IMR-90 (cell line): ENCODE data around the gene RSL1D1. TPM values are rescaled to one million over a fixed set of nuclear protein-coding genes. Genes with fewer than 3 reads are reported as not detected.

Experiments used
- ATAC-seq: fragments of 200-7000 bp; cut with Tn5 transposase; 2 replicates; pipeline ENCODE4 v1.9.1; 2020; ENCODE audit warnings: low read depth, mild to moderate bottlenecking, moderate library complexity
- BruUV-seq: library from RNA; stranded (reverse); fragments of 400-500 nt; replicated peaks from 2 replicates; lab custom pipeline; 2021; lab: Mats Ljungman, UMichigan
- CTCF ChIA-PET: fragments of 300-600 bp; formaldehyde crosslinking; extraction: SDS; loops from one replicate; lab custom pipeline; 2021; ENCODE audit warnings: antibody characterized with exemption; lab: Yijun Ruan, JAX
- POLR2A ChIA-PET: fragments of 300-600 bp; sonication (Branson Sonifier 250); formaldehyde crosslinking; loops from one replicate; lab custom pipeline; 2022; ENCODE audit warnings: antibody characterized with exemption; ENCODE audit not compliant: unreplicated experiment; lab: Charles Lee
- DNase-seq: peaks from one replicate; pipeline ENCODE4 v3.0.0; 2013
- H2AFZ ChIP-seq: replicated peaks from 2 replicates; pipeline ENCODE3; 2013; ENCODE audit warnings: low read length, mild to moderate bottlenecking; ENCODE audit not compliant: poor library complexity
- H2AK5ac ChIP-seq: 2 replicates; pipeline ENCODE4 v1.6.1; 2013; ENCODE audit warnings: low read depth, low read length, inconsistent platforms
- H2AK9ac ChIP-seq: replicated peaks from 2 replicates; pipeline ENCODE3; 2013; ENCODE audit warnings: mild to moderate bottlenecking, low read depth, low read length, moderate library complexity; ENCODE audit not compliant: poor library complexity
- H2BK120ac ChIP-seq: 2 replicates; pipeline ENCODE4 v1.6.1; 2013; ENCODE audit warnings: low read depth, low read length, inconsistent platforms
- H2BK15ac ChIP-seq: 3 replicates; pipeline ENCODE4 v1.6.1; 2013; ENCODE audit warnings: low read depth, low read length, inconsistent platforms
- H2BK20ac ChIP-seq: 2 replicates; pipeline ENCODE4 v1.6.1; 2013; ENCODE audit warnings: low read depth, mild to moderate bottlenecking, inconsistent platforms, low read length, moderate library complexity
- H2BK5ac ChIP-seq: 2 replicates; pipeline ENCODE4 v1.6.1; 2013; ENCODE audit warnings: mild to moderate bottlenecking, low read depth, low read length, inconsistent platforms; ENCODE audit not compliant: poor library complexity, severe bottlenecking
- H3K14ac ChIP-seq: replicated peaks from 2 replicates; pipeline ENCODE4 v1.6.1; 2013; ENCODE audit warnings: low read depth, low read length, inconsistent platforms
- H3K18ac ChIP-seq: 2 replicates; pipeline ENCODE4 v1.6.1; 2013; ENCODE audit warnings: low read depth, low read length, control low read depth
- H3K23ac ChIP-seq: 2 replicates; pipeline ENCODE4 v1.6.1; 2013; ENCODE audit warnings: low read depth, low read length, inconsistent platforms
- H3K27ac ChIP-seq: 2 replicates; pipeline ENCODE4 v1.5.1; 2013; ENCODE audit warnings: mild to moderate bottlenecking, control low read depth, low read length; ENCODE audit not compliant: insufficient read depth
- H3K27me3 ChIP-seq: 2 replicates; pipeline ENCODE4 v1.6.1; 2013; ENCODE audit warnings: low read length; ENCODE audit not compliant: control insufficient read depth, insufficient read depth
- H3K36me3 ChIP-seq: 2 replicates; pipeline ENCODE4 v1.6.1; 2013; ENCODE audit warnings: low read length, mixed read lengths; ENCODE audit not compliant: control insufficient read depth, insufficient read depth
- H3K4ac ChIP-seq: 2 replicates; pipeline ENCODE4 v1.6.1; 2013; ENCODE audit warnings: low read depth, low read length, inconsistent platforms
- H3K4me1 ChIP-seq: 2 replicates; pipeline ENCODE4 v1.6.1; 2013; ENCODE audit warnings: low read length, mixed read lengths; ENCODE audit not compliant: control insufficient read depth, insufficient read depth
- H3K4me2 ChIP-seq: 2 replicates; pipeline ENCODE4 v1.6.1; 2013; ENCODE audit warnings: low read depth, mild to moderate bottlenecking, control low read depth, low read length, moderate library complexity
- H3K4me3 ChIP-seq: 2 replicates; pipeline ENCODE4 v1.5.1; 2013; ENCODE audit warnings: low read depth, mild to moderate bottlenecking, control low read depth, low read length, moderate library complexity; ENCODE audit not compliant: insufficient read depth
- H3K56ac ChIP-seq: 2 replicates; pipeline ENCODE4 v1.6.1; 2013; ENCODE audit warnings: low read length, inconsistent platforms; ENCODE audit not compliant: insufficient read depth; ENCODE audit errors: extremely low read depth
- H3K79me1 ChIP-seq, 2 experiments: 2 replicates each; pipeline ENCODE4 v1.6.1; 2013; ENCODE audit warnings: low read length in 2 of 2, inconsistent platforms in 1 of 2, low read depth in 1 of 2
- H3K9ac ChIP-seq: 2 replicates; pipeline ENCODE4 v1.6.1; 2013; ENCODE audit warnings: low read depth, low read length, control low read depth
- H3K9me1 ChIP-seq: 2 replicates; pipeline ENCODE4 v1.6.1; 2013; ENCODE audit warnings: low read length, inconsistent platforms; ENCODE audit not compliant: insufficient read depth
- H3K9me3 ChIP-seq: 2 replicates; pipeline ENCODE4 v1.6.1; 2013; ENCODE audit warnings: low read length; ENCODE audit not compliant: control insufficient read depth, insufficient read depth
- H4K20me1 ChIP-seq: 2 replicates; pipeline ENCODE4 v1.6.1; 2013; ENCODE audit warnings: low read length, inconsistent platforms; ENCODE audit not compliant: insufficient read depth
- H4K5ac ChIP-seq: 2 replicates; pipeline ENCODE4 v1.6.1; 2013; ENCODE audit warnings: mild to moderate bottlenecking, low read depth, low read length, control low read depth
- H4K8ac ChIP-seq, 2 experiments: 2 replicates each; pipeline ENCODE4 v1.6.1; 2013; ENCODE audit warnings: low read depth in 2 of 2, low read length in 2 of 2, control low read depth in 1 of 2, inconsistent platforms in 1 of 2
- H4K91ac ChIP-seq: 2 replicates; pipeline ENCODE4 v1.6.1; 2013; ENCODE audit warnings: low read depth, low read length, inconsistent platforms; ENCODE audit not compliant: insufficient read depth
- CTCF ChIP-seq: conservative IDR thresholded peaks from 2 replicates; pipeline ENCODE4 v1.5.1; 2012; ENCODE audit warnings: mild to moderate bottlenecking, low read depth, low read length, improper control_type of control experiment
- ELK1 ChIP-seq: fragments of 150-350 bp; IDR thresholded peaks from 2 replicates; pipeline ENCODE4 v1.6.1; 2016; ENCODE audit warnings: low read depth, mild to moderate bottlenecking, low read length, moderate library complexity, borderline replicate concordance
- FOS ChIP-seq: fragments of 150-350 bp; IDR thresholded peaks from 2 replicates; pipeline ENCODE4 v1.6.1; 2016; ENCODE audit warnings: low read depth, low read length
- MAZ ChIP-seq: IDR thresholded peaks from 2 replicates; pipeline ENCODE4 v1.6.1; 2012; ENCODE audit warnings: low read depth, mild to moderate bottlenecking, low read length, improper control_type of control experiment, moderate library complexity, borderline replicate concordance
- SMC3 ChIP-seq: fragments of 150-350 bp; IDR thresholded peaks from 2 replicates; pipeline ENCODE4 v1.6.1; 2016; ENCODE audit warnings: low read depth, mild to moderate bottlenecking, antibody characterized with exemption, low read length, moderate library complexity
- USF2 ChIP-seq: fragments of 150-350 bp; IDR thresholded peaks from 2 replicates; pipeline ENCODE4 v1.6.1; 2017; ENCODE audit warnings: mild to moderate bottlenecking, antibody characterized with exemption, low read length, low read depth
- WGBS, 2 experiments: methylation state at CpG; one replicate each; pipeline versions ENCODE4 v1.1.5 to v1.1.7; 2013; ENCODE audit warnings: missing lambda C conversion rate in 2 of 2; ENCODE audit not compliant: insufficient read length in 1 of 2; ENCODE audit errors: extremely low coverage in 2 of 2; 5-methylcytosine and 5-hydroxymethylcytosine counted together
- dilution Hi-C: fragments of 300-500 bp; cut with HindIII; formaldehyde crosslinking; loops from one replicate; pipeline ENCODE4 v1.14.3; 2018; ENCODE audit warnings: low sequenced_read_pairs; ENCODE audit not compliant: unreplicated experiment
- in situ Hi-C: fragments of 300-500 bp; cut with MboI; formaldehyde crosslinking; loops from 3 replicates; pipeline ENCODE4 v1.14.3; 2019; ENCODE audit warnings: low sequenced_read_pairs, inconsistent platforms, mixed read lengths
- intact Hi-C: fragments of 100-400 bp; cut with micrococcal nuclease; formaldehyde crosslinking; loops from 2 replicates; pipeline ENCODE4 v1.10.0; 2022
- polyA plus RNA-seq, 3 experiments: library from polyadenylated mRNA; depleted of rRNA; stranded (reverse); fragments of >200 nt; gene quantifications; 2 replicates each; pipeline ENCODE4 v1.2.3, GENCODE V29; 2012; ENCODE audit warnings: low replicate concordance in 1 of 3
- total RNA-seq: library from RNA; depleted of rRNA; stranded (reverse); fragments of >200 nt; gene quantifications from 2 replicates; pipeline ENCODE4 v1.2.3, GENCODE V29; 2012

RSL1D1 gene
- total and polyA plus RNA-seq, 2 of the 4 experiments (the other 2 are of a cell fraction): 63.8 to 77.4 TPM

- Histone ChIP-seq H4K91ac (no peak overlapping the region), H3K36me3 (peaks cover 5% of the 10 kb centered on the region), H3K4me1 (peaks cover 21% of the 10 kb centered on the region), H2AK9ac (peak overlapping the region; percentile 53), H3K4me2 (no peak overlapping the region; the same call in 1 of the 2 replicates), H3K27me3 (no peaks in the 10 kb centered on the region), H2BK120ac (no peak overlapping the region), H3K9me3 (no peaks in the 10 kb centered on the region), H3K56ac (no peak overlapping the region), H2AFZ (no peak overlapping the region), H4K8ac (no peak overlapping the region), H4K5ac (no peak overlapping the region; the same call in 1 of the 2 replicates), H3K79me1 (peaks cover 8 to 70% of the 10 kb centered on the region in 2 experiments), H2BK5ac (no peak overlapping the region), H3K23ac (peak overlapping the region; percentile 12; the same call in 1 of the 2 replicates), H2BK15ac (no peak overlapping the region; the same call in 2 of the 3 replicates), H2AK5ac (no peak overlapping the region; the same call in 1 of the 2 replicates), H3K4me3 (no peak overlapping the region), H4K20me1 (peaks cover 58% of the 10 kb centered on the region), H3K9ac (no peak overlapping the region), H3K4ac (no peak overlapping the region), H2BK20ac (no peak overlapping the region), H3K27ac (peak overlapping the region; percentile 27; the same call in 1 of the 2 replicates), H3K9me1 (peaks cover 18% of the 10 kb centered on the region), H3K14ac (no peak overlapping the region), H3K18ac (no peak overlapping the region)
- CTCF ChIA-PET: no interaction called here
- 64% methylated on average over 6 of the region's 7 CpGs; no CpG with 5 or more reads in 1 of the 2 experiments for WGBS, 2 experiments
- no peak for DNase-seq
- in situ Hi-C loops: no loop called here
- POLR2A ChIA-PET: interaction anchor here (0.6 kb wide), 1 partner anchor 18 kb away, joined by 3 read pairs; no protein-coding TSS in a partner anchor
- intact Hi-C loops: no loop called here
- TF ChIP-seq SMC3 (no peak), USF2 (no peak), MAZ (no peak), CTCF (no peak), ELK1 (no peak), FOS (no peak)
- dilution Hi-C loops: no loop called here
- no TSS peak for BruUV-seq
- no peak for ATAC-seq
Observed at GRCh38 chr16:11793840-11794239, 57.5 kb downstream of the RSL1D1 start.
